Measurements from ENCODE around the gene CCL19.
A peak's percentile ranks its signal among the peaks of the same experiment; 100 is the strongest.

The CCL19 gene

GRCh38 chr9:34659592-34660253 lies 31.4 kb downstream of the CCL19 start:
- DNase-seq, result peak; percentile 55

GRCh38 chr9:34658461-34658860 lies 32.6 kb downstream of the CCL19 start:
- no peak for DNase-seq

- DNase-seq, result no peak
These were observed 34.1 kb downstream of the CCL19 start for GRCh38 chr9:34656992-34657391.

- no peak for DNase-seq
These were observed 35.7 kb downstream of the CCL19 start for GRCh38 chr9:34655394-34655793.

GRCh38 chr9:34654323-34655051 lies 36.6 kb downstream of the CCL19 start:
- no peak for DNase-seq

GRCh38 chr9:34653151-34654072 lies 37.7 kb downstream of the CCL19 start:
- no peak for DNase-seq

- no peak for DNase-seq
These were observed 38.5 kb downstream of the CCL19 start for GRCh38 chr9:34652602-34653000.

GRCh38 chr9:34651876-34652601 lies 39.0 kb downstream of the CCL19 start, which contains the start of gene IL11RA:
TSS of gene IL11RA (plus strand) at chr9:34652185. CDS start at chr9:34655218, 3,033 bp downstream.
- no peak for DNase-seq

- DNase-seq, result no peak
These were observed 39.8 kb downstream of the CCL19 start for GRCh38 chr9:34651321-34651720.

GRCh38 chr9:34650816-34651215 lies 40.3 kb downstream of the CCL19 start:
- no peak for DNase-seq

GRCh38 chr9:34648673-34649072 lies 42.4 kb downstream of the CCL19 start:
- no peak for DNase-seq

GRCh38 chr9:34647651-34648050 lies 43.4 kb downstream of the CCL19 start:
- DNase-seq, result no peak

- no peak for DNase-seq
These were observed 44.0 kb downstream of the CCL19 start for GRCh38 chr9:34647084-34647403.

- DNase-seq, result peak; percentile 95
These were observed 44.6 kb downstream of the CCL19 start, which contains the start of gene GALT for GRCh38 chr9:34646211-34647083. TSS of gene GALT (plus strand) at chr9:34646675. CDS start at chr9:34646705, 30 bp downstream.

- DNase-seq, result no peak
These were observed 46.2 kb downstream of the CCL19 start for GRCh38 chr9:34644766-34645314.

- DNase-seq, result no peak
These were observed 48.4 kb downstream of the CCL19 start for GRCh38 chr9:34642679-34643078.

Data from RPMI8226 (cell line).